Activated naive CD4-positive, alpha-beta T cell treated with anti-CD3 and anti-CD28 coated beads, Interleukin-2, amount 10 ng/mL, durations not matched to agents 7 days and 5 days (primary cell): Measurements from ENCODE around the gene KIF2A.

Experiments
- CTCF ChIA-PET: fragments of 350-600 bp; sonication (Branson Sonifier 250); formaldehyde crosslinking; loops from one replicate; lab custom pipeline; 2021; ENCODE audit warnings: antibody characterized with exemption; lab: Charles Lee
- DNase-seq: peaks from one replicate; pipeline ENCODE4 v3.0.0-alpha.2; 2020
- H3K27ac Mint-ChIP-seq: one replicate; pipeline ENCODE4 v1.8.0; 2021; ENCODE audit warnings: mild to moderate bottlenecking, moderate library complexity, mixed read lengths
- H3K27me3 Mint-ChIP-seq: one replicate; pipeline ENCODE4 v1.8.0; 2021; ENCODE audit warnings: mild to moderate bottlenecking, mixed read lengths
- H3K36me3 Mint-ChIP-seq: one replicate; pipeline ENCODE4 v1.8.0; 2021; ENCODE audit warnings: mixed read lengths
- H3K4me1 Mint-ChIP-seq: one replicate; pipeline ENCODE4 v1.8.0; 2021; ENCODE audit warnings: mixed read lengths
- H3K4me3 Mint-ChIP-seq: one replicate; pipeline ENCODE4 v1.8.0; 2021; ENCODE audit warnings: mild to moderate bottlenecking, moderate library complexity, mixed read lengths
- H3K9me3 Mint-ChIP-seq: one replicate; pipeline ENCODE4 v1.8.0; 2021; ENCODE audit warnings: mixed read lengths

KIF2A gene

DNA sequence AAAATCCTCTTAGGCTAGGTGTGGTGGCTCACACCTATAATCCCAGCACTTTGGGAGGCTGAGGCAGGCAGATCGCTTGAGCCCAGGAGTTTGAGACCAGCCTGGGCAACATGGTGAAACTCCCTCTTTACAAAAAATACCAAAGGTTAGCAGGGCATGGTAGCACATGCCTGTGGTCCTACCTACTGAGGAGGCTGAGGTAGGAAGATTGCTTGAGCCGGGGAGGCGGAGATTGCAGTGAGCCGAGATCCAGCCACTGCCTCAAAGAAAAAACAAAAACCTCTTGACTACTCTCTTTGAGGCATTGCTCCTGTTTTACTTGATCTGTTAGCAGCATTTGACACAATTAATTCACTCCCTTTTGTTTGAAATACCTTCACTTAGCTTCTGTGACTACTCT lies 20.7 kb downstream of the KIF2A start:
- Mint-ChIP-seq H3K4me1 (peaks cover 34% of the 10 kb centered on the region), H3K36me3 (peaks cover 30% of the 10 kb centered on the region), H3K27me3 (no peaks in the 10 kb centered on the region), H3K9me3 (no peaks in the 10 kb centered on the region), H3K27ac (no peak overlapping the region), H3K4me3 (no peak overlapping the region)
- CTCF ChIA-PET: no interaction called here
- no peak for DNase-seq

GRCh38 chr5:62327138-62328053 lies 21.4 kb downstream of the KIF2A start:
- Mint-ChIP-seq H3K4me3 (no peak overlapping the region), H3K9me3 (no peaks in the 10 kb centered on the region), H3K27me3 (no peaks in the 10 kb centered on the region), H3K36me3 (peaks cover 27% of the 10 kb centered on the region), H3K4me1 (peaks cover 34% of the 10 kb centered on the region), H3K27ac (no peak overlapping the region)
- no peak for DNase-seq
- CTCF ChIA-PET: no interaction called here

- H3K27me3 Mint-ChIP-seq: no peaks in the 10 kb centered on the region
- H3K9me3 Mint-ChIP-seq: no peaks in the 10 kb centered on the region
- CTCF ChIA-PET: interaction anchor here (1.0 to 1.5 kb wide), 2 partner anchors 9 to 11 kb away, joined by 3 to 5 read pairs; no protein-coding TSS in a partner anchor
- no peak for DNase-seq
- H3K4me1 Mint-ChIP-seq: peaks cover 44% of the 10 kb centered on the region
- H3K4me3 Mint-ChIP-seq: no peak overlapping the region
- H3K36me3 Mint-ChIP-seq: peaks cover 31% of the 10 kb centered on the region
- H3K27ac Mint-ChIP-seq: no peak overlapping the region
Observed at GRCh38 chr5:62328772-62329491, 22.9 kb downstream of the KIF2A start.

- peaks cover 30% of the 10 kb centered on the region for H3K36me3 Mint-ChIP-seq
- H3K4me3 Mint-ChIP-seq: no peak overlapping the region
- no peaks in the 10 kb centered on the region for H3K27me3 Mint-ChIP-seq
- DNase-seq: no peak
- peaks cover 47% of the 10 kb centered on the region for H3K4me1 Mint-ChIP-seq
- no peaks in the 10 kb centered on the region for H3K9me3 Mint-ChIP-seq
- CTCF ChIA-PET: no interaction called here
- H3K27ac Mint-ChIP-seq: no peak overlapping the region
Observed at GRCh38 chr5:62330302-62330701, 24.3 kb downstream of the KIF2A start.

DNA sequence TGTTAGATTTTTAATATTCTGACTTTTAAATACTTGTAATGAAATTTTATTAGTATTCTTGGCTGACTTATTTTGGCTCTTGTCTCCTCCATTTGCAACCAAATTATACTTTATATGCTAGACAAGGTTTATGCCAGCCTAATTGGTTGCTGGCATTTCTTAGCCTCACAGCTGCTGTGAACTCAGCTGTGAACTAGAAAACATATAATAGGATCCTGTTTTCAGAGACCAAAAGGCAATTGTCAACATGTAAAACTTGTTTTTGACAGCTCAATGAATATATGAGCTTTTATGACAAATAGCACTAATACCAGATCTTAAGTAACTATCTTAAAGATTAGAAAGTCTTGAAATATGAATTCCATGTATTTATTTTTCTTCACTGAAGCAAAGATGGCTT lies 25.9 kb downstream of the KIF2A start:
- Mint-ChIP-seq H3K27me3 (no peaks in the 10 kb centered on the region), H3K4me3 (no peak overlapping the region), H3K36me3 (peaks cover 26% of the 10 kb centered on the region), H3K27ac (no peak overlapping the region), H3K9me3 (no peaks in the 10 kb centered on the region), H3K4me1 (peaks cover 40% of the 10 kb centered on the region)
- no peak for DNase-seq
- CTCF ChIA-PET: interaction anchor here (0.6 to 0.9 kb wide), 2 partner anchors 71 to 294 kb away, joined by 3 read pairs; no protein-coding TSS in a partner anchor

DNA sequence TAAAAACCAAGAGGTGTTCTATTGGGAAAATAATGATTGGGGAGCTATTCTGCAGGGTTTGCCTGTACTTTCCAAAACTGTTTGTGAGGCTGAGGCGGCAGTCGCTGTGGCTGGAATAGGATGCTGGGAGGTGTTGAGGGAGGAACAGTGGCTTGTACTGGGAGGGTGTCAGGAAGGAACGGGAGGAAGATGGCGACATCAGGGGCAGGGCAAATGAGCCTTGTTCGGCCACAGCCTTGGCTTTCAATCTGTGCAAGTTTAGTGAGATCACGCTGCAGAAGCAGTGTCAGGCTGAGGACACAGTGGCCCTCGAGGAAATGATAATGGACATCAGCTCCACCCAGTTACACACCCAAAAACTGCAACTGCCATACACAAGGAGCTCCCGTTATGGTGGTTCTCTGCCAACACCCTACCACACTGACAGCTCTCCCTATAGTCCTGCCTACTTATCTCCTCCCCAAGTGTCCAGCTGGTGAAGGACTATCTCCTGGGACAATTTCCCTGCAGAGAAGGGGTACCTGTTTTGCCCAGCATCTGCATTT lies 27.3 kb downstream of the KIF2A start:
- Mint-ChIP-seq H3K27ac (no peak overlapping the region), H3K27me3 (no peaks in the 10 kb centered on the region), H3K36me3 (peaks cover 26% of the 10 kb centered on the region), H3K9me3 (no peaks in the 10 kb centered on the region), H3K4me3 (no peak overlapping the region), H3K4me1 (peaks cover 30% of the 10 kb centered on the region)
- CTCF ChIA-PET: interaction anchor here (1.0 kb wide), 2 partner anchors 8 to 18 kb away, joined by 3 read pairs; no protein-coding TSS in a partner anchor
- DNase-seq: no peak

- no peak for DNase-seq
- Mint-ChIP-seq H3K27me3 (no peaks in the 10 kb centered on the region), H3K4me1 (peaks cover 29% of the 10 kb centered on the region), H3K9me3 (no peaks in the 10 kb centered on the region), H3K4me3 (no peak overlapping the region), H3K36me3 (peaks cover 25% of the 10 kb centered on the region), H3K27ac (peak overlapping the region; percentile 64)
- CTCF ChIA-PET: interaction anchor here (1.0 kb wide), 2 partner anchors 8 to 18 kb away, joined by 3 read pairs; no protein-coding TSS in a partner anchor
Observed at GRCh38 chr5:62334082-62334481, 28.1 kb downstream of the KIF2A start.

DNA sequence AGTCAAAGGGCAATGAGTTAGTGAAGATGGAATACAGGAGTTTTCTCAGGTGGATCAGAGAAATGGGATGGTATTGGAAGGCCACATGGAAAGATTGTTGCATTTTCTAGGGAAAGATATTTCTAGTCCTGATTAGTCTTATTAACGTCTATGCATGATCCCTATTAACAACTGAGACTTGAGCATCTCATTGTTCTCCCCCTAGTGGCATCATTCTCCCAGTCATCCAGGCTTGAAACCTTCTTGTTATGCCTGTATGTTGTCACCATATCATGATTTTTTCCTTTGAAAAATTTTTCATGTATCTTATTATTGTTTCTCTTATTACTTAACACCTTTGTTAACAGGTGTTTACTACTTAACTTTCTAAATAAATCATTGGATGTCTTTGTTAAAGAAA lies 34.4 kb downstream of the KIF2A start:
- Mint-ChIP-seq H3K36me3 (peaks cover 30% of the 10 kb centered on the region), H3K4me3 (no peak overlapping the region), H3K27me3 (no peaks in the 10 kb centered on the region), H3K4me1 (peaks cover 45% of the 10 kb centered on the region), H3K9me3 (no peaks in the 10 kb centered on the region), H3K27ac (no peak overlapping the region)
- CTCF ChIA-PET: interaction anchor here (1.2 kb wide), 3 partner anchors 17 to 115 kb away, joined by 3 to 4 read pairs (median 3); no protein-coding TSS in a partner anchor
- DNase-seq: no peak

DNA sequence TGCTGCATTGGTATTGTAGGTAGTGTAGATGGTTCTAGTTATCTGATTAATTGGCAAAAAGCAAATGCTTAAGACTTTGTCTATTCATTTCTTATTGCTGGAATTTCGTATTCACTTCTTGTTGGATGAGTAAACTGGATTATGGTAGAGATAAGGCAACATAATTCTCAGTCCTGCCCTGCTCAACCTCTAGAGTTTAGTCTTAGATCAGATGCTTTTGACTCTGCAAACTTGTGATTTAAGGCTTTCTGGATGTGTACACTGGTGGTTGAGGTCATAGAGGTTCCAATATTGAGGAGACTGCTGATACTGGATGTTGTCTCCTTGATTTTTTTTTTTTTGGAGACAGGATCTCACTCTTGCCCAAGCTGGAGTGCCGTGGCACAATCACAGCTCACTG lies 35.0 kb downstream of the KIF2A start:
- Mint-ChIP-seq H3K27me3 (no peaks in the 10 kb centered on the region), H3K4me3 (no peak overlapping the region), H3K27ac (no peak overlapping the region), H3K9me3 (no peaks in the 10 kb centered on the region), H3K4me1 (peaks cover 43% of the 10 kb centered on the region), H3K36me3 (peaks cover 28% of the 10 kb centered on the region)
- no peak for DNase-seq
- CTCF ChIA-PET: interaction anchor here (1.2 kb wide), 2 partner anchors 17 to 116 kb away, joined by 3 read pairs; no protein-coding TSS in a partner anchor

GRCh38 chr5:62341783-62342475 lies 35.9 kb downstream of the KIF2A start:
- H3K4me3 Mint-ChIP-seq: no peak overlapping the region
- CTCF ChIA-PET: interaction anchor here (0.6 to 1.2 kb wide), 4 partner anchors 8 to 117 kb away, joined by 3 read pairs; no protein-coding TSS in a partner anchor

GRCh38 chr5:62342476-62342837 lies 36.5 kb downstream of the KIF2A start:
- H3K4me3 Mint-ChIP-seq: no peak overlapping the region
- peaks cover 45% of the 10 kb centered on the region for H3K4me1 Mint-ChIP-seq
- peak overlapping the region; percentile 84 for H3K27ac Mint-ChIP-seq
- CTCF ChIA-PET: interaction anchor here (0.6 to 1.2 kb wide), 2 partner anchors 11 to 118 kb away, joined by 3 read pairs; no protein-coding TSS in a partner anchor
- peaks cover 31% of the 10 kb centered on the region for H3K36me3 Mint-ChIP-seq
- no peaks in the 10 kb centered on the region for H3K27me3 Mint-ChIP-seq
- no peak for DNase-seq
- no peaks in the 10 kb centered on the region for H3K9me3 Mint-ChIP-seq

More at GRCh38 chr5:62341783-62342475, 35.9 kb downstream of the KIF2A start:
- peaks cover 30% of the 10 kb centered on the region for H3K36me3 Mint-ChIP-seq
- no peaks in the 10 kb centered on the region for H3K27me3 Mint-ChIP-seq
- no peak for DNase-seq
- no peaks in the 10 kb centered on the region for H3K9me3 Mint-ChIP-seq
- peak overlapping the region; percentile 84 for H3K27ac Mint-ChIP-seq
- H3K4me1 Mint-ChIP-seq: peaks cover 43% of the 10 kb centered on the region

DNA sequence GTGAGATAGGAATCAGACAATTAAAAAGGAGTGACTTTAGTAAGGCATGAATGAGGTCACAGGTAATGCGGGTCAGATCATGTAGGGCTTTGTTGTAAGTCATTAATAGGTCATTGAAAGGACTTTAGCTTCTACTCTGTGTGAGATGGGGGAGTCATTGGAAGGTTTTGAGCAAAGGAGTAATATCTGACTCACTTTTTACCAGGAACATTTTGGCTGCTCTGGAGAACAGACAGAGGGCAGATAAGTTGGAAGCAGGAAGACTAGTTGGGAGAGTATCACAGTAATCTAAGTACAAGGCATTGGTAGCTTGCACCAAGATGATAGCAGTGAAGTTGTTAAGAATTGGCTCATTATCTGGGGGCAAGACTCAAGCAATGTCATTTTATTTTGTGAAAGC lies 37.4 kb downstream of the KIF2A start:
- peaks cover 31% of the 10 kb centered on the region for H3K36me3 Mint-ChIP-seq
- no peak overlapping the region for H3K27ac Mint-ChIP-seq
- H3K9me3 Mint-ChIP-seq: no peaks in the 10 kb centered on the region
- no peak for DNase-seq
- no peaks in the 10 kb centered on the region for H3K27me3 Mint-ChIP-seq
- CTCF ChIA-PET: no interaction called here
- H3K4me3 Mint-ChIP-seq: no peak overlapping the region
- H3K4me1 Mint-ChIP-seq: peaks cover 45% of the 10 kb centered on the region

DNA sequence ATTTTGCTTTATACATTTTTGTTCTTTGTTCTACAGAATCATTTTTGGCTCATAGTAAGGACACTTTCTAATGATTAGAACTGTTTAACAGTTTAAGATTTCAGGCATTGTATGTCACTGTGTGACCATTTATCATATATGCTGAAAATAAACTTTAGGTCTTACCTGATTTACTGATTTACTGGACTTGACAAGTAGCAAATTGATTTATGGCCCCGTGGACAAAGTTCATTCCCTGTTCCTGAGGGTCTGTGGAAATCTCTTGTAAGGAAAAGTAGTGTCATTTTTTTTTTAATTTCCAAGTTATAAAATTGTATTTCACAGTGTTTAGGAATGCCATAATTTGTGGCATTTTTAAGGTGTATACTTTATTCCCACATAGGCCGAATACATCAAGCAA lies 40.7 kb downstream of the KIF2A start:
- H3K36me3 Mint-ChIP-seq: peaks cover 30% of the 10 kb centered on the region
- H3K27ac Mint-ChIP-seq: no peak overlapping the region
- H3K4me1 Mint-ChIP-seq: peaks cover 27% of the 10 kb centered on the region
- CTCF ChIA-PET: interaction anchor here (0.7 kb wide), 1 partner anchor 32 kb away, joined by 3 read pairs; no protein-coding TSS in a partner anchor
- H3K27me3 Mint-ChIP-seq: no peaks in the 10 kb centered on the region
- no peaks in the 10 kb centered on the region for H3K9me3 Mint-ChIP-seq
- no peak overlapping the region for H3K4me3 Mint-ChIP-seq
- no peak for DNase-seq
